Medulla oblongata (tissue), 1 donor: ENCODE measurements around the gene GREM2.

Source experiments
- DNase-seq: peaks from one replicate; pipeline ENCODE4 v3.0.0-alpha.2; 2015; ENCODE audit errors: extremely low spot score

Gene GREM2

GRCh38 chr1:240455228-240455821 lies 156.6 kb downstream of the GREM2 start:
- no peak for DNase-seq

GRCh38 chr1:240445369-240445768 lies 166.6 kb downstream of the GREM2 start:
- no peak for DNase-seq

GRCh38 chr1:240441669-240442068 lies 170.3 kb downstream of the GREM2 start:
- no peak for DNase-seq
